Gastrocnemius medialis (tissue), 4 donors: ENCODE measurements around the gene TMEM132A. TPM values are rescaled to one million over a fixed set of nuclear protein-coding genes. Genes with fewer than 3 reads are reported as not detected.

Experiments used
- ATAC-seq, 2 donors: fragments of 150-250 bp; one replicate each; pipeline ENCODE4 v1.9.1; 2016
- DNase-seq, 2 donors: peaks; one replicate each; pipeline ENCODE4 v3.0.0-alpha.2; 2019
- H3K27ac ChIP-seq, 4 donors: fragments of 200-600 bp; sonication (generic); 1 replicate in 1 of 4; 2 replicates in 3 of 4; pipeline ENCODE4 v1.5.1; 2016 to 2018; ENCODE audit warnings: mild to moderate bottlenecking in 2 of 4, moderate library complexity in 1 of 4
- H3K27me3 ChIP-seq, 3 donors: fragments of 200-600 bp; sonication (generic) in 2 of 3; 1 replicate in 1 of 3; 2 replicates in 2 of 3; pipeline versions ENCODE4 v1.5.1 to v1.6.0; 2016 to 2019; ENCODE audit warnings: mild to moderate bottlenecking in 1 of 3, moderate library complexity in 1 of 3
- H3K36me3 ChIP-seq, 2 donors: fragments of 200-600 bp; sonication (generic) in 1 of 2; one replicate each; pipeline ENCODE4 v1.5.1; 2017 to 2018
- H3K4me1 ChIP-seq, 2 donors: fragments of 200-600 bp; sonication (generic) in 1 of 2; one replicate each; pipeline ENCODE4 v1.5.1; 2016 to 2017; ENCODE audit warnings: mild to moderate bottlenecking in 2 of 2
- H3K4me3 ChIP-seq, 4 donors: fragments of 200-600 bp; sonication (generic) in 3 of 4; 1 replicate in 1 of 4; 2 replicates in 3 of 4; pipeline ENCODE4 v1.5.1; 2016 to 2019; ENCODE audit warnings: mild to moderate bottlenecking in 2 of 4
- H3K9me3 ChIP-seq, 3 donors: fragments of 200-600 bp; sonication (generic) in 2 of 3; 1 replicate in 1 of 3; 2 replicates in 2 of 3; pipeline ENCODE4 v1.5.1; 2016 to 2019
- CTCF ChIP-seq, 5 experiments: fragments of 450-650 bp in 3 of 5; fragments of 200-600 bp in 2 of 5; sonication (generic) in 2 of 5; IDR thresholded peaks in 4 of 5; conservative IDR thresholded peaks in 1 of 5; 1 replicate in 4 of 5; 2 replicates in 1 of 5; pipeline ENCODE4 v1.5.1; 2016 to 2019; ENCODE audit warnings: antibody characterized with exemption in 5 of 5, mild to moderate bottlenecking in 3 of 5, moderate library complexity in 3 of 5
- POLR2A ChIP-seq, 2 donors: fragments of 450-650 bp; IDR thresholded peaks; one replicate each; pipeline ENCODE4 v1.6.1; 2017; ENCODE audit warnings: antibody characterized with exemption in 2 of 2, mild to moderate bottlenecking in 2 of 2, moderate library complexity in 2 of 2
- in situ Hi-C, 4 donors: fragments of 200-750 bp; cut with MboI; loops; one replicate each; pipeline versions ENCODE4 v1.15.0 to v1.8.0; 2017; ENCODE audit warnings: low sequenced_read_pairs in 4 of 4
- intact Hi-C: fragments of 100-400 bp; cut with DNase I; formaldehyde crosslinking; loops from one replicate; pipeline ENCODE4 v1.15.1; 2023; ENCODE audit warnings: low total_unique reads
- total RNA-seq, 4 donors: library from RNA; depleted of rRNA; stranded (reverse); fragments of >200 nt; gene quantifications; one replicate each; pipeline versions ENCODE4 v1.1.0 to v1.2.3, GENCODE V29; 2016

The TMEM132A gene
- total RNA-seq, 4 donors from 2014 or later, result 2.5 to 3.7 (median 3.1) TPM

GRCh38 chr11:60947700-60948099 lies 23.4 kb downstream of the TMEM132A start:
- Histone ChIP-seq H3K36me3 (no peaks in the 10 kb centered on the region), H3K27me3 (peaks cover 0 to 11% (median 0%) of the 10 kb centered on the region in 3 donors), H3K9me3 (no peaks in the 10 kb centered on the region), H3K4me1 (no peaks in the 10 kb centered on the region), H3K4me3 (no peak overlapping the region), H3K27ac (no peak overlapping the region)
- in situ Hi-C loops (no loop called here), intact Hi-C loops (no loop called here)
- no peak for TF ChIP-seq CTCF (IDR thresholded peaks at IDR 0.05 in 4 of 5, conservative IDR thresholded peaks at IDR 0.05 in 1 of 5)
- no peak for TF ChIP-seq POLR2A (IDR thresholded peaks at IDR 0.05)
- DNase-seq (no peak), ATAC-seq (no peak)

GRCh38 chr11:60948250-60948649 lies 24.0 kb downstream of the TMEM132A start:
- in situ Hi-C loops, result no loop called here
- DNase-seq (no peak), ATAC-seq (no peak)
- Histone ChIP-seq H3K4me1 (no peaks in the 10 kb centered on the region), H3K27ac (no peak overlapping the region), H3K27me3 (peaks cover 0 to 11% (median 0%) of the 10 kb centered on the region in 3 donors), H3K36me3 (no peaks in the 10 kb centered on the region), H3K4me3 (no peak overlapping the region), H3K9me3 (no peaks in the 10 kb centered on the region)
- intact Hi-C loops, result no loop called here
- TF ChIP-seq POLR2A (IDR thresholded peaks at IDR 0.05) (no peak), CTCF (IDR thresholded peaks at IDR 0.05 in 4 of 5, conservative IDR thresholded peaks at IDR 0.05 in 1 of 5) (no peak)

GRCh38 chr11:60950024-60950423 lies 25.8 kb downstream of the TMEM132A start:
- in situ Hi-C loops, result no loop called here
- Histone ChIP-seq H3K9me3 (no peaks in the 10 kb centered on the region), H3K4me3 (peak overlapping the region in 3 of 4 donors; percentile 7 to 62 (median 56)), H3K27me3 (peaks cover 0 to 11% (median 0%) of the 10 kb centered on the region in 3 donors), H3K36me3 (no peaks in the 10 kb centered on the region), H3K27ac (no peak overlapping the region), H3K4me1 (no peaks in the 10 kb centered on the region)
- ATAC-seq (no peak), DNase-seq (no peak)
- TF ChIP-seq CTCF (IDR thresholded peaks at IDR 0.05 in 4 of 5, conservative IDR thresholded peaks at IDR 0.05 in 1 of 5), result no peak
- TF ChIP-seq POLR2A (IDR thresholded peaks at IDR 0.05), result no peak
- intact Hi-C loops, result no loop called here

GRCh38 chr11:60950933-60951605 lies 26.8 kb downstream of the TMEM132A start:
- no peaks in the 10 kb centered on the region for H3K36me3 ChIP-seq
- H3K4me3 ChIP-seq, result peak overlapping the region; percentile 46 to 72 (median 59)
- ATAC-seq (no peak), DNase-seq (no peak)
- peaks cover 0 to 11% (median 0%) of the 10 kb centered on the region in 3 donors for H3K27me3 ChIP-seq
- H3K27ac ChIP-seq, result peak overlapping the region; percentile 71 to 84 (median 80)
- intact Hi-C loops (no loop called here), in situ Hi-C loops (no loop called here)
- no peaks in the 10 kb centered on the region for H3K9me3 ChIP-seq
- H3K4me1 ChIP-seq, result no peaks in the 10 kb centered on the region
- TF ChIP-seq CTCF (IDR thresholded peaks at IDR 0.05 in 4 of 5, conservative IDR thresholded peaks at IDR 0.05 in 1 of 5) (no peak), POLR2A (IDR thresholded peaks at IDR 0.05) (no peak)

GRCh38 chr11:60951606-60951903 lies 27.3 kb downstream of the TMEM132A start:
- H3K4me3 ChIP-seq, result peak overlapping the region; percentile 46 to 72 (median 59)
- H3K9me3 ChIP-seq, result no peaks in the 10 kb centered on the region
- H3K27ac ChIP-seq, result peak overlapping the region; percentile 71 to 84 (median 80)
- peaks cover 0 to 11% (median 0%) of the 10 kb centered on the region in 3 donors for H3K27me3 ChIP-seq
- no peaks in the 10 kb centered on the region for H3K4me1 ChIP-seq
- no peaks in the 10 kb centered on the region for H3K36me3 ChIP-seq
- in situ Hi-C loops, result no loop called here
- TF ChIP-seq POLR2A (IDR thresholded peaks at IDR 0.05) (no peak), CTCF (IDR thresholded peaks at IDR 0.05 in 4 of 5, conservative IDR thresholded peaks at IDR 0.05 in 1 of 5) (no peak)
- DNase-seq (no peak), ATAC-seq (peak; percentile 22 to 37)
- intact Hi-C loops, result no loop called here
